Ishikawa (cell line): ENCODE data around the gene PIMREG.

ENCODE experiments used
- EP300 ChIP-seq: IDR thresholded peaks from 2 replicates; pipeline ENCODE4 v1.6.1; 2012; ENCODE audit warnings: borderline replicate concordance
- RAD21 ChIP-seq: IDR thresholded peaks from 2 replicates; pipeline ENCODE4 v1.6.1; 2012; ENCODE audit warnings: low read depth
- TAF1 ChIP-seq: IDR thresholded peaks from 2 replicates; pipeline ENCODE4 v1.6.1; 2012; ENCODE audit warnings: low read depth, mild to moderate bottlenecking

DNA sequence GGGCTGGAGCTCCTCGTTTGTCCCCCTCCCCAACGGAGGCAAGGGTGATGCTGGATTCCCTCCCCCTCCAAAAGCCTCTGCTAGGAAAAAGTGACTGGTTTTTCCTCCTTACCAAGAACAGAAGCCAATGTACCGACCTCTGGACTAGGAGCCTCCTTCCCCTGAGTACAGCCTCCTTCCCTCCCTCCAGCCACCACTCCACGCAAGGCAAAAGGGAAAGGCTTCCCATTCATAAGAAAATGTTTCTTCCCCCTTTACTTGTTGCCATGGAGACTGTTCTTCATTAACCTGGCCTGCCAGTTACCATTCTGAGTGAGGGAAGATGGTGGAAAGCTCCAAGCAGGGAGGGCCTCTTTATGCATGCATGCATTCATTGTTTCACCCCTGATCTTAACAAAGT lies 4.3 kb upstream of the PIMREG start:
- TF ChIP-seq TAF1 (no peak), RAD21 (no peak), EP300 (no peak)
